ENCODE results near the gene PLAGL2.

The PLAGL2 gene

DNA sequence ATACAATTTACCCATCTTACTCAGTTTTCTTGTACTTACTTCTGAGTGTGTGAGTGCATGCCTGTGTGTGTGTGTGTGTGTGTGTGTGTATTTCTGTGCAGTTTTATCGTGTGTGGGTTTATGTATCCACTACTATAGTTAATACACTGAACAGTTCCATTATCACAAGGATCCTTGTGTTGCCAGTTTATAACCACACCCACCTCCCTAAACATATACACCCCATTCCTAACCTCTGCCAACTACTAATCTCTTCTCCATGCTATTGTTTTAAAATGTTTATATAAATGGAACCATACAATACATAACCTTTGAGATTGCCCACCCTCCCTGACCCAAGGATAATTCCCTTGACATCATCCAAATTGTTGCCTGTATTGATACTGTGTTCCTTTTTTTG, 18.8 kb upstream of the PLAGL2 start:
- no peaks in the 10 kb centered on the region for H3K9me3 Mint-ChIP-seq
- H3K36me3 Mint-ChIP-seq (ENCODE audit: insufficient read depth): peaks cover 18% of the 10 kb centered on the region
- ATAC-seq (replicated peaks; ENCODE audit: extremely low read depth, poor library complexity, severe bottlenecking): no peak
- DNase-seq (ENCODE audit: low spot score in 2 of 2): no peak
- peaks cover 4% of the 10 kb centered on the region for H3K4me1 Mint-ChIP-seq
- no peak overlapping the region for H3K27ac Mint-ChIP-seq (ENCODE audit: low read depth)
- H3K27me3 Mint-ChIP-seq: no peaks in the 10 kb centered on the region
- H3K4me3 Mint-ChIP-seq: no peak overlapping the region

DNA sequence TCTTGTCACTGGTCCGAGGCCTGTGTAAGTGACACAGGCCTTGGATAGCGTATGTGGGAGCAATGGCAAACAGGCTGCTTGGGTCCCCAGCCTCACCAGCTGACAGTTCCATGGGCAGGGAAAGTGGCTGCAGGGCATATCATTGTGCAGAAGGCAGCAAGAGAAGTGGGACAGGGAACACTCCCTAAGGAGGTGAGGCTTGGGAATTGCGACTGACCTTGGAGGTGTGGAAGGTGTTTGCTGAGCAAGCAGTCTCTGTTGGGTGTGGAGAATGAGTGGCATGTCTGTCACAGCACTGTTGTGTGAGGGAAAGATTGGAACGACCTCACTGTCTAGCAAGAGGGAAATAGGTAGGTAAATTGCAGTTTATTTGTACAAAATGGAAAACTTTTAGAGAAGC, 16.9 kb upstream of the PLAGL2 start:
- H3K4me3 Mint-ChIP-seq: no peak overlapping the region
- H3K36me3 Mint-ChIP-seq (ENCODE audit: insufficient read depth): peaks cover 20% of the 10 kb centered on the region
- no peaks in the 10 kb centered on the region for H3K9me3 Mint-ChIP-seq
- H3K27ac Mint-ChIP-seq (ENCODE audit: low read depth): no peak overlapping the region
- H3K27me3 Mint-ChIP-seq: no peaks in the 10 kb centered on the region
- no peak for ATAC-seq (replicated peaks; ENCODE audit: extremely low read depth, poor library complexity, severe bottlenecking)
- no peaks in the 10 kb centered on the region for H3K4me1 Mint-ChIP-seq
- no peak for DNase-seq (ENCODE audit: low spot score in 2 of 2)

DNA sequence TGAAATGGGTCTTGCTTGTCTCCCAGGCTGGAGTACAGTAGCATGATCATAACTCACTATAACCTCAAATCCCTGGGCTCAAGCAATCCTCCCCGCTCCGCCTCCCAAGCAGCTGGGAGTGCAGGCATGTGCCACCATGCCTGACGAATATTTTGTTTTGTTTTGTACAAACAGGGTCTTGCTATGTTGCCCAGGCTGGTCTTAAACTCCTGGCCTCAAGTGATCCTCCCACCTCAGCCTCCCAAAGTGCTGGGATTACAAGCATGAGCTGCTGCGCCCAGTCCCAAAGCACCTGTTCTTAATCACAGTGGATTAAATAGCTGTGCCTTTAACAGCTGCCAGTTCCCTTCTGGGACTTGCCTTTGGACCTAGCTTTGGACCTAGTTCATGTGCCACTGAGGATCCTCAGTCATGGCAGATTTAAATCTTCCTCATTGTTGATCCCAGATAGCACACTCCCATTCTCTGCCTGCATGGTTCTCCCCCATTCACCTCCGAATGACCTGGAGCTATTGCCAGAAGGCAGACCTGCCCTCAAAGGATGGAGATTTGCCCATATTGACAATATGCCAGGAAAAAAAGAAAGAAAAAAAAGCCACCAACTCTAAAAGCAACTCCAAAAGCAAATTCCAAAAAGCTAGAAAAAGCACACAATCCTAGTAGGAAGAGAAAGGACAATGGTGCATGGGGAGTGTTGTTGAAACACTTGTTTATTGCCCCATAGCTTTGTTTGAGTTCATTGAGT, 10.8 kb upstream of the PLAGL2 start:
- Mint-ChIP-seq H3K9me3 (no peaks in the 10 kb centered on the region), H3K4me1 (no peaks in the 10 kb centered on the region), H3K4me3 (no peak overlapping the region), H3K27me3 (no peaks in the 10 kb centered on the region), H3K36me3 (ENCODE audit: insufficient read depth) (peaks cover 17% of the 10 kb centered on the region), H3K27ac (ENCODE audit: low read depth) (no peak overlapping the region)
- no peak for DNase-seq (ENCODE audit: low spot score in 2 of 2)
- no peak for ATAC-seq (replicated peaks; ENCODE audit: extremely low read depth, poor library complexity, severe bottlenecking)

DNA sequence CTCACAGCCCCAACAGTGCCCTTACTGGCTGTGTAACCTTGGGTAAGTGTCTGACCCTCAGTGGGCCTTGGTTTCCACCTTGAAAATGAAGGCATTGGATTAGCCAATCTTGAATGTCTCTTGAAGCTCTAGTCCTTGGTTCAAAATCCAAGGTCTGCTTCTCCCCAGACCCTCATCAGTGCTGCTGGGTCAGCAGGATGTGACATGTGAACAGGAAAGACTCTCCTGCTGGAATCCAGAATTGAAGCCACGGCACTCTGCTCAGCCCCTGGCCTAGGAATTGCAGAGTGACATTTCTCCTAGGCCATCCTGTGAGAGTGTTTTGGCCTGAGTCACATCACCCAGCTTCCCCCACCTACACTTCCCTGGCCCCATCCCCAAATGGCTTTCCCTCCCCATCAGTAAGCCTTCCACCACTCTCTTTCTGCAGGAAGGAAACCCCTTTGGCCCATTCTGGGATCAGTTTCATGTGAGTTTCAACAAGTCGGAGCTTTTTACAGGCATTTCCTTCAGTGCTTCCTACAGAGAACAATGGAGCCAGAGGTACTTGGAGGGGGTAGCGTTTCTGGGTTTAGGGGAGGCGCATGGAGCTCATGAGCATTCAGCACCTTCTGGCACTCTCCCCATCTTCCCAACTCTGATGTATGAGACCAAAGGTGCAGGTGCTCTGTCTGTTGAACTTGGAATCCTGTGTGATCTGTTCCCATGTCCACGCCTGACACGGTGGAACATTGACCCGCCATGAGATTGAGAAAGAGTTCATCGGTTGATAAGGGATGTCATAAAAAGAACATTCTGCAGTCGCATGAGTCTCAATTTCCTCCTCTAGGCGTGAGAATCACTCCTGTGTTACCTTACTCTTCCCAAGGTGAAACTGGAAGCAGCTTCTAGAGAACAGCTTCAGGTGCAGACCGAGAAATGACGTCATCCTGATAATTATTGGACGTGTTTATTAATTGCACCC, 8.9 kb upstream of the PLAGL2 start:
- ATAC-seq (replicated peaks; ENCODE audit: extremely low read depth, poor library complexity, severe bottlenecking) (no peak), DNase-seq (ENCODE audit: low spot score in 2 of 2) (no peak)
- no peak overlapping the region for H3K27ac Mint-ChIP-seq (ENCODE audit: low read depth)
- H3K27me3 Mint-ChIP-seq: no peaks in the 10 kb centered on the region
- no peaks in the 10 kb centered on the region for H3K9me3 Mint-ChIP-seq
- H3K36me3 Mint-ChIP-seq (ENCODE audit: insufficient read depth): peaks cover 26% of the 10 kb centered on the region
- no peak overlapping the region for H3K4me3 Mint-ChIP-seq
- H3K4me1 Mint-ChIP-seq: peaks cover 6% of the 10 kb centered on the region

DNA sequence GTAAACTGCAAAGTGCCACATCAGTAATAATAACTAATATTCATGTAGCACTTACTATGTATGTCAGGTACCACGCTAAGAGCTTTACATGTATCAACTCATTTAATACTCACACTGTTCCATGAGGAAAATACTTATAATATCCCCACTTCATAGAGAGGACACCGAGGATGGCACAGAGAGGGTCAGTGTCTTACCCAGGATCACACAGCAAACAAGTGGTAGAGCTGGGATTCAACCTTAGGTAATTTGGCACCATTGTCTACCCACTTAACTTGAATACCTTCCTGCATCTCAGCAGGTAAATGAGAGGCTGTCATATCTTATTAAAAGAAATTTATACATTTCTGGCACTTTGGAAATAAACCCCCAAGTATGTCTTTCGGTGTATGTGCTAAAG, 8.2 kb upstream of the PLAGL2 start:
- ATAC-seq (replicated peaks; ENCODE audit: extremely low read depth, poor library complexity, severe bottlenecking) (no peak), DNase-seq (ENCODE audit: low spot score in 2 of 2) (no peak)
- Mint-ChIP-seq H3K4me1 (peaks cover 10% of the 10 kb centered on the region), H3K36me3 (ENCODE audit: insufficient read depth) (peaks cover 25% of the 10 kb centered on the region), H3K27ac (ENCODE audit: low read depth) (no peak overlapping the region), H3K4me3 (no peak overlapping the region), H3K27me3 (no peaks in the 10 kb centered on the region), H3K9me3 (no peaks in the 10 kb centered on the region)

DNA sequence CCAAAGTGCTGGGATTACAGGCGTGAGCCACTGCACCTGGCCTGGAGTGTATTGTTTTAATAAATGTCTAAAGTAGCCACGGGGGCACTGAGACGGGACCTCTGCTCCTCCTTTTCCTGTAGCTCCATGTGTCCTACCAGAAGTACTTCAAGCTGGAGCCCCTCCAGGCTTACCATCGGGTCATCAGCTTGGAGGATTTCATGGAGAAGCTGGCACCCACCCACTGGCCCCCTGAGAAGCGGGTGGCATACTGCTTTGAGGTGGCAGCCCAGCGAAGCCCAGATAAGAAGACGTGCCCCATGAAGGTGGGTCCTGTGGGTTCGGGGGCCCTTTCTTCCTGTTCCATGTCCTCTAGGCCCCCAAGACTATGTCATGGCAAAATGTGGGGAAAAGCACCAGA, 7.6 kb upstream of the PLAGL2 start:
- H3K36me3 Mint-ChIP-seq (ENCODE audit: insufficient read depth): peaks cover 27% of the 10 kb centered on the region
- DNase-seq (ENCODE audit: low spot score in 2 of 2) (no peak), ATAC-seq (replicated peaks; ENCODE audit: extremely low read depth, poor library complexity, severe bottlenecking) (no peak)
- peaks cover 15% of the 10 kb centered on the region for H3K4me1 Mint-ChIP-seq
- no peak overlapping the region for H3K27ac Mint-ChIP-seq (ENCODE audit: low read depth)
- no peaks in the 10 kb centered on the region for H3K9me3 Mint-ChIP-seq
- H3K4me3 Mint-ChIP-seq: no peak overlapping the region
- H3K27me3 Mint-ChIP-seq: no peaks in the 10 kb centered on the region

DNA sequence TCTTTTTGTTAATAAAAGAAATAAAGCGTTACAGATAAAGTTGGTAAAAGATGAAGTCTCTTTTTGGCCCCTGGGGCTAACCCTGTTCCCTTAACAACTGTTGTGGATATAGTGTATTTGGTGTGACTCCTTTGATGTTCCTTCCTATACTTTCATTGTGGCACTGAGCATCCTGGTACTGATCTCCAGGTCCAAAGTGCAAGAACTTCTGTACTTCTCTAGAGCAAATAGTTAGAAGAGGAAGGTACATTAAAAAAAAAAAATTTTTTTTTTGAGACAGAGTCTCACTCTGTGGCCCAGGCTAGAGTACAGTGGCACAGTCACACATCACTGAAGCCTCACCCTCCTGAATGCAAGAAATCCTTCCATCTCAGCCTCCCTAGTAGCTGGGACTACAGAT, 6.3 kb upstream of the PLAGL2 start:
- Mint-ChIP-seq H3K27ac (ENCODE audit: low read depth) (no peak overlapping the region), H3K4me3 (no peak overlapping the region), H3K4me1 (peaks cover 28% of the 10 kb centered on the region), H3K36me3 (ENCODE audit: insufficient read depth) (peaks cover 22% of the 10 kb centered on the region), H3K9me3 (no peaks in the 10 kb centered on the region), H3K27me3 (no peaks in the 10 kb centered on the region)
- ATAC-seq (replicated peaks; ENCODE audit: extremely low read depth, poor library complexity, severe bottlenecking) (no peak), DNase-seq (ENCODE audit: low spot score in 2 of 2) (no peak)

DNA sequence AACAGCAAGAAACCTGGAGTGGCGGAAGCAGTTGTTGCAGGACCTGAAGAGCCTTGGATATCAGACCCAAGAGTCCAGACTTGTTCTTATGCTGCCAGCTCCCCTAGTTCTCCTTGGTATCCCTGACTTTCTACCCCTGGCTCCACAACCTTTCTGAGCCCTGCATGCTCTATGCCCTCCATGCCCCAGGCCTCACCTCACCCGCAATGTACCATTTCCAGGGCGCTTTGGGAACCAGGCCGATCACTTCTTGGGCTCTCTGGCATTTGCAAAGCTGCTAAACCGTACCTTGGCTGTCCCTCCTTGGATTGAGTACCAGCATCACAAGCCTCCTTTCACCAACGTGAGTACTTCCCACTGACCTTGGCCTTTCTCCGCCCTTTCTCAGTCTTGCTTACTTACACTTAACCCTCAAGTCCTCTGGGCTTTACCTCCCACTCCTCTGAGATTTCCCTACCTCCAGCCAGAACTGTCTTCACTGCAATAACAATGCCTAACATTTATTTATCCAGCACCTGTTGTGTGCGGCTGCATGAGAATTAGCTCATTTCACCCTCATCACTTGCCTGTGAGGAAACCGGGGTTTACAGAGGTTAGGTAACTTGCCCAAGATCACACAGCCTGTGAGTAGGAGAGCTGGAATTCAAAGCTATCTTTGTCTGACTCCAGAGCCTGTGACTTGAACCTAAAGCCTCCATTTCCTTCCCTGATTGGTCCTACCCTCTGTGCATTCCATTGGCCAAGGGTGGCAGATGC, 2.5 kb upstream of the PLAGL2 start:
- Mint-ChIP-seq H3K4me1 (peaks cover 58% of the 10 kb centered on the region), H3K36me3 (ENCODE audit: insufficient read depth) (peaks cover 27% of the 10 kb centered on the region), H3K4me3 (peak overlapping the region; percentile 39), H3K27me3 (no peaks in the 10 kb centered on the region), H3K9me3 (no peaks in the 10 kb centered on the region), H3K27ac (ENCODE audit: low read depth) (peak overlapping the region; percentile 75)
- ATAC-seq (replicated peaks; ENCODE audit: extremely low read depth, poor library complexity, severe bottlenecking): no peak
- no peak for DNase-seq (ENCODE audit: low spot score in 2 of 2)

DNA sequence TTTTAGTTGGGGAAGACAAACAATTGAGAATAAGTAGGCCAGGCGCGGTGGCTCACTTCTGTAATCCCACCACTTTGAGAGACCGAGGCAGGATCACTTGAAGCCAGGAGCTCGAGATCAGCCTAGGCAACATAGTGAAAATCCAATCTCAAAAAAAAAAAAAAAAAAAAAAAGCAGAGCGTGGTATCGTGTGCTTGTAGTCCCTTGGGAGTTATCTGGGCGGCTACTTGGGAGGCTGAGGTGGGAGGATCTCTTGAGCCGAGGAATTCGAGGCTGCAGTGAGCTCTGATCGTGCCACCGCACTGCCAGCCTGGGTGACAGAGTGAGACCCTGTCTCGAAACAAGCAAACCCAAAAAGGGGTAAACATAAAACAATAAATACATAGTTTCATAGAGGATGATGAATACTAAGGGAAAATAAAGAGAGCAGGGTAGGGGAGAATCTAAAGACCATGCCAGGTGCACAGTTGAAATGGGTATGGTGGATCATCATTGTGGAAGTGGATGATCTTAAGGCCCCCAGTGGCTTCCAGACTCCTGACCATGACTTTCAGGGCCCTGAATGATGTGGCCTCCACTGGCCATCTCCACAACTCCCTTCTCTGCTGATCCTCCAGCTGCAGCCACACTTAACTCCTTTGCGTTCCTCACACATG, 1.1 kb upstream of the PLAGL2 start:
- Mint-ChIP-seq H3K4me1 (peaks cover 72% of the 10 kb centered on the region), H3K4me3 (peak overlapping the region; percentile 95), H3K36me3 (ENCODE audit: insufficient read depth) (peaks cover 27% of the 10 kb centered on the region), H3K9me3 (no peaks in the 10 kb centered on the region), H3K27ac (ENCODE audit: low read depth) (peak overlapping the region; percentile 59), H3K27me3 (no peaks in the 10 kb centered on the region)
- ATAC-seq (replicated peaks; ENCODE audit: extremely low read depth, poor library complexity, severe bottlenecking) (no peak), DNase-seq (ENCODE audit: low spot score in 2 of 2) (no peak)

DNA sequence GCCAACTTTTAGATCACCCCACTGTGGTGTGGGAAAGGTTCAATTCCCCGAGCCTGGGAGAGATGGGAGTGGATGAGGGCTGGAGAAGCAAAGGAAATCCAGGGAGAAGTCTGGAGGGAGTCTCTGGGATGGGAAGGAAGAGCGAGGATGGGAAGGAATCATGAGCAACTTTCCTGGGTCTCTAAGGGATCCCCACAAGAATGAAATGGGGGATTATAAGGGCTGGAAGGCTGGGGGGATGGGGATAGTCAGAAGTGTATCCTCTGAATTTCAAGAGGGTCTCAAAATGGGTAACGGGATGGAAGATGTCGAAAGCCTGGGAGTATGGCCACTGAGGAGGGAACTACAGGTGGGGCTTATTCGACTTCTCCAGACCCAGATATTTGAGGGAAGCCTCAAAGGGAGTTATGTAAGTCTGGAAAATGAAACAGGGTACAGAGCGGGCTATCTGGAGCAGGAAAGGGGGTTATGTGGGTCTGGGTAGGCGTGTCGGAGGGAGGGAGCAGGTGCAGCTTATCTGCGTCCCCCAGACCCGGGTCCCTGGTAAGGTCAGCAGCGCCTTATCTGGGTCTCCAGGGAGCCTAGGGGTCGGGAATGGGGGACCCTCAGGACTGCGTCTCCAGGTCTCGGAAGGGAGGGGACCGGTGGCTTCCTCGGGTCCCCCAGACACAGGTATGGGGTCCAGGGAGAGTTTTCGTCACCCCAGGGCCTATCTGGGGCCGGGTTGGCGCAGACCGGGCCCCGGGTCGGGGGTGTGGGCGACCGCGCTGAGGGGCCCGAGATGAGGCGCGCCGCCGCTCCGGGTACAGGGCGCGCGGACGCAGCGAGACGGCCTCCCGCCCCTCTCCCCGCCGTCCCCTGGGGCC, 550 bp downstream of the PLAGL2 start:
- Mint-ChIP-seq H3K27ac (ENCODE audit: low read depth) (peak overlapping the region; percentile 95), H3K36me3 (ENCODE audit: insufficient read depth) (peaks cover 19% of the 10 kb centered on the region), H3K9me3 (no peaks in the 10 kb centered on the region), H3K4me3 (peak overlapping the region; percentile 95), H3K4me1 (peaks cover 88% of the 10 kb centered on the region), H3K27me3 (no peaks in the 10 kb centered on the region)
- ATAC-seq (replicated peaks; ENCODE audit: extremely low read depth, poor library complexity, severe bottlenecking): no peak
- DNase-seq (ENCODE audit: low spot score in 2 of 2): no peak

DNA sequence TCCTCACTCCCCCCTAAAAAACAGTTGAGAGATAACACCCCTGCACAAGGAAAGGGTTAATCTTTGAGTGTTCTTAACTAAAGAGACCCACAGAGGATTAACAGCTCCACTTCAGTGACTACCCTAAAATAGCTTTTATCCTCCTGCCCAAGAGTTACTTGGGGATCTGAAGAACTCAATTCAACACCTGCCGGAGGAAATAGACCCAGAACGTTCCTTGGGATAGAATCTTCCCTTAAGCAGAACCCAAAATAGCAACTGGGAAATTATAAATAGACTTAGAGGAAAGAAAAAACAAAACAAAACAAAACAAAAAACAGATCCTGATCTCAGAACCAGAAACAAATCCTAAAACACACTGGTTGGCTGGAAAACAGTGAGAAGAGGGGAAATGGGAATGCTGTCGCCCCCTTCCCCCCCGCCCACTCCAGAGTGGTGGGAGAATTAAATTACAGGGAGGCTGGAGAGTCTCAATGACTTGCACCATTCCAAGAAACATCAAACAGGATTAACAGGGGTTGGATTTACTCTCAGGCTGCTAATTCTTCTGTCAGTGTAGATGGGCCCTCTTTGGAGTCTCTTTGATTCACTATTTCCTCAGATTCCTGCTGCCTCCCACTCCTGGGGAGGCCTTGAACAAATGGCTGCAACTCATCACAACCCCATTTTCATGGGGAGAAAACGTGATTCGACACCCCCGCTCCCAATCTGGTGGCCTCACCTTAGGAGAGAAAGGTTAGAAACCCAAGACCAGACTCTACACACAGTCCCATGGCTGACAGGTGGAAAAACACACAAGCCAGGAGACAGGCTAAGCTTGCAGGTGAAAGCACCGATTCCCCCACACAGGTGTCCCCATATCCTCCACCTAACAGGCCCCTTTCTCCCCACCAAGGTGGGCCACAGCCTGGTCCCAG, 1.4 kb downstream of the PLAGL2 start:
- Mint-ChIP-seq H3K4me3 (peak overlapping the region; percentile 95), H3K36me3 (ENCODE audit: insufficient read depth) (peaks cover 18% of the 10 kb centered on the region), H3K9me3 (no peaks in the 10 kb centered on the region), H3K27ac (ENCODE audit: low read depth) (peak overlapping the region; percentile 95), H3K27me3 (no peaks in the 10 kb centered on the region), H3K4me1 (peaks cover 86% of the 10 kb centered on the region)
- ATAC-seq (replicated peaks; ENCODE audit: extremely low read depth, poor library complexity, severe bottlenecking): no peak
- DNase-seq (ENCODE audit: low spot score in 2 of 2): no peak

Data from central memory CD8-positive, alpha-beta T cell (primary cell).